Heart right ventricle (tissue), 16 donors: ENCODE results near the gene KLHL1. TPM values are rescaled to one million over a fixed set of nuclear protein-coding genes. Genes with fewer than 3 reads are reported as not detected.

Experiments used
- ATAC-seq, 8 donors: fragments of 200-7000 bp; cut with Tn5 transposase; one replicate each; pipeline ENCODE4 v1.9.1; 2020; ENCODE audit warnings: mild to moderate bottlenecking in 8 of 8, moderate library complexity in 8 of 8, moderate number of reproducible peaks in 1 of 8
- DNase-seq, 2 donors: peaks; one replicate each; pipeline ENCODE4 v3.0.0-alpha.2; 2020
- H3K27ac ChIP-seq, 10 donors: fragments of 200-600 bp; sonication (generic) in 2 of 10; one replicate each; pipeline versions ENCODE4 v1.5.0 to v1.8.0; 2020 to 2022; ENCODE audit warnings: mild to moderate bottlenecking in 3 of 10
- H3K27me3 ChIP-seq, 7 donors: fragments of 200-600 bp; one replicate each; pipeline ENCODE4 v1.8.0; 2021 to 2022; ENCODE audit warnings: mild to moderate bottlenecking in 2 of 7
- H3K36me3 ChIP-seq, 9 donors: fragments of 200-600 bp; sonication (generic) in 1 of 9; one replicate each; pipeline versions ENCODE4 v1.5.0 to v1.8.0; 2020 to 2022; ENCODE audit warnings: mild to moderate bottlenecking in 2 of 9
- H3K4me1 ChIP-seq, 9 donors: fragments of 200-600 bp; sonication (generic) in 1 of 9; one replicate each; pipeline versions ENCODE4 v1.5.0 to v1.8.0; 2020 to 2022; ENCODE audit warnings: mild to moderate bottlenecking in 4 of 9
- H3K4me3 ChIP-seq, 10 donors: fragments of 200-600 bp; sonication (generic) in 2 of 10; one replicate each; pipeline versions ENCODE4 v1.5.0 to v1.8.0; 2020 to 2022; ENCODE audit warnings: mild to moderate bottlenecking in 7 of 10, moderate library complexity in 2 of 10
- H3K9me3 ChIP-seq, 11 donors: fragments of 200-600 bp in 10 of 11; sonication (generic) in 2 of 11; one replicate each; pipeline versions ENCODE4 v1.5.0 to v1.8.0; 2013 to 2022; ENCODE audit warnings: mild to moderate bottlenecking in 2 of 11, control low read depth in 1 of 11, moderate library complexity in 1 of 11
- CTCF ChIP-seq, 9 donors: fragments of 200-600 bp; sonication (generic) in 2 of 9; IDR thresholded peaks; one replicate each; pipeline versions ENCODE4 v1.5.0 to v1.8.0; 2021 to 2022; ENCODE audit warnings: antibody characterized with exemption in 9 of 9, mild to moderate bottlenecking in 5 of 9, moderate library complexity in 1 of 9
- WGBS, 2 donors: extraction: QIAGEN DNeasy Blood & Tissue Kit; methylation state at CpG; one replicate each; pipeline ENCODE4 v1.1.7; 2013; ENCODE audit warnings: inconsistent platforms in 1 of 2; 5-methylcytosine and 5-hydroxymethylcytosine counted together
- intact Hi-C, 10 donors: fragments of 100-400 bp; cut with DNase I; formaldehyde crosslinking; loops; one replicate each; pipeline versions ENCODE4 v1.11.1 to v1.14.2; 2022
- polyA plus RNA-seq, 2 donors: library from polyadenylated mRNA; stranded (reverse); fragments of 200-250 nt; gene quantifications; one replicate each; pipeline ENCODE4 v1.2.3, GENCODE V29; 2013
- total RNA-seq, 10 donors: library from RNA; stranded (reverse); fragmentation: NEBNext Ultra II Directional in 3 of 10; extraction: Animal tissue kit (Norgen Biotek cat#: 25700) in 3 of 10; gene quantifications; one replicate each; pipeline versions ENCODE4 v1.2.1 to v1.2.4, GENCODE V29; 2021 to 2023
- donor health status: Arrhythmogenic right ventricular cardiomyopathy.
- donor health status: ischemic (EF 13 %, LVEDD 7.1; RV severe dilation, severe dysfunction).
- donor health status: healthy with polysubstance abuse.
- donor health status: DM: no; HTN: yes; CAD: no.
- donor health status: DM: no; HTN: no; CAD: no.
- donor health status: ischemic (EF 25% LVEDD 6.9; RV normal size, moderate dysfunction).
- donor health status: ischemic (EF 25% LVEDD 5.7; RV mildly dilated, moderate dysfunction).
- donor health status: healthy.
- donor health status: DM: yes; HTN: yes; CAD: no.
- donor health status: Ischemic cardiomyopathy.
- donor health status: ischemic (EF 35%, LVEDD 5.7; RV mildly dilated, moderate dysfunction).
- donor health status: nonischemic (EF 11% LVEDD 7.7; RV severe dilation, severe dysfunction).
- donor health status: DM: yes; HTN: yes; CAD: no.
- donor health status: PGD.
- donor health status: ischemic (EF 29% LVEDD 5.4; RV normal size, mild dysfunction).
- donor health status: nonischemic (EF 23%, LVEDD 6.1; RV moderate dilation, normal function).

Gene KLHL1
- total and polyA plus RNA-seq, 12 donors = 0.06 TPM; not detected in 11

DNA sequence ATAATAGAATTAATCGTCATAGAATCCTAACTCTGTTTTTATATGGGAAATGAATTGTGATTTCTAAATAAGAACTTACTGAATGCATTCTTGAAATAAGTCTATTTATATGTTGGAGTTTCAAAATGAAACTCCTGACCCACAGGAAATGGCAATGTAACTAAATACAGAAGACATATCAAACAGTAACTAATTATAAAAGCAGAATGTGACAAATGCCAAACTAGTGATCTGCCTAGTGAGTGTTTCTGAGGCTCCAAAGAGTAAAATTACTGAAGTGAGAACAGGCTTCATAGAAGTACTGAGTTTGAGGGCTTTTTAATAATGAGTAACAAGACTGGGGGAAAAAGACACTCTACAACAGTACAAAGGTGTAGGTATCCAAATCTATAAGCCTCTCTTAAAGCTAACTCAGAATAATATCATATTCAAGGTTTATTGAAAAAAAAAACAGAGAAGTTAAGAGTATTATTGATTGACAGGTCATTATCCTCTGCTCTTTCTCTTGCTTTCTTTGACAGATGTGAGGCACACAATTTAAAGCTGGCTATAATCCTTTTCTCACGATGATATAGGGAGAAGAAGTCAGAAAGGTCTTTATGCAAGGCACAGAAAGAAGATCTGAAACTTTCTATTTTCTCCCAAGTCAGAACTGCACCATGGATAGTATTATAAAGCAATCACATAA is 18.1 kb downstream of the KLHL1 start:
- peak overlapping the region in 1 of 10 donors; percentile 32 for H3K27ac ChIP-seq
- WGBS, 2 donors = 41 to 59% methylated on average over 2 of the region's 2 CpGs
- no peak for DNase-seq
- H3K36me3 ChIP-seq = no peaks in the 10 kb centered on the region
- no peaks in the 10 kb centered on the region for H3K4me1 ChIP-seq
- intact Hi-C loops = no loop called here
- ATAC-seq = peak in 2 of 8 donors; percentile 12 to 42
- H3K27me3 ChIP-seq = no peaks in the 10 kb centered on the region
- no peaks in the 10 kb centered on the region for H3K9me3 ChIP-seq
- H3K4me3 ChIP-seq = no peak overlapping the region
- TF ChIP-seq CTCF (IDR thresholded peaks at IDR 0.05) = no peak

GRCh38 chr13:70088926-70089325 is 19.3 kb downstream of the KLHL1 start:
- 67 to 73% methylated on average over 2 of the region's 2 CpGs for WGBS, 2 donors
- DNase-seq = no peak
- ATAC-seq = no peak
- Histone ChIP-seq H3K36me3 (no peaks in the 10 kb centered on the region), H3K27me3 (no peaks in the 10 kb centered on the region), H3K27ac (no peak overlapping the region), H3K4me3 (no peak overlapping the region), H3K4me1 (no peaks in the 10 kb centered on the region), H3K9me3 (no peaks in the 10 kb centered on the region)
- no peak for TF ChIP-seq CTCF (IDR thresholded peaks at IDR 0.05)
- intact Hi-C loops = no loop called here

- no peak for TF ChIP-seq CTCF (IDR thresholded peaks at IDR 0.05)
- DNase-seq (no peak), ATAC-seq (no peak)
- WGBS, 2 donors = 65% methylated on average over 4 of the region's 4 CpGs
- no peak overlapping the region for H3K4me3 ChIP-seq
- intact Hi-C loops = no loop called here
- H3K27me3 ChIP-seq = no peaks in the 10 kb centered on the region
- H3K36me3 ChIP-seq = no peaks in the 10 kb centered on the region
- no peaks in the 10 kb centered on the region for H3K4me1 ChIP-seq
- no peaks in the 10 kb centered on the region for H3K9me3 ChIP-seq
- H3K27ac ChIP-seq = no peak overlapping the region
Observed at GRCh38 chr13:70087247-70087646, 21.0 kb downstream of the KLHL1 start.

DNA sequence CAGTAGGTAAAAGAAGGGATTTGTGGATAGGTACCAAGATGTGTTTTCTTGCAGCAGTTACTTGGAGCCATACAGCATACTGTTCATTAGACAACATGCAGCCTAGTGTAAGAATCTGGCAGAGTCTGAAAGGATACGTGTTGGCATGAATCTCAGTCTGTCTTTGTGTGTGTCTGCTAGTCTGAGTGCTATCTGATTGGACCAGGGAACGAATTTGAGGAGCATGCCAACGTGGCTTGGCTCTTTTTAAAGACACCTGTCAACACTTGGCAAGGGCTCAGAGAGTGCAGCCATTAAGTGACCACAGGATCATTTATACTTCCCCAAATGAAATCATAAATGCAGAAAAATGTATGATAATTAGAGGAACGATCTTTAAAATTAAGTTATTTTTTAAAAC is 28.2 kb downstream of the KLHL1 start:
- no peak overlapping the region for H3K4me3 ChIP-seq
- H3K36me3 ChIP-seq = no peaks in the 10 kb centered on the region
- DNase-seq = peak; percentile 12 to 62
- WGBS, 2 donors = 12 to 13% methylated on average over 4 of the region's 4 CpGs
- no peak overlapping the region for H3K27ac ChIP-seq
- H3K27me3 ChIP-seq = no peaks in the 10 kb centered on the region
- TF ChIP-seq CTCF (IDR thresholded peaks at IDR 0.05) = no peak
- intact Hi-C loops = no loop called here
- ATAC-seq = peak; percentile 76 to 100 (median 96)
- H3K4me1 ChIP-seq = no peaks in the 10 kb centered on the region
- H3K9me3 ChIP-seq = no peaks in the 10 kb centered on the region
